ENCODE measurements around the gene STAT1. TPM values are rescaled to one million over a fixed set of nuclear protein-coding genes. Genes with fewer than 3 reads are reported as not detected.
A peak's percentile ranks its signal among the peaks of the same experiment; 100 is the strongest.
"Not testable (repeated sequence)": the region's sequence is repeated elsewhere in the genome, so short reads cannot be mapped to it uniquely, and the experiment has no call there.

The STAT1 gene
- total RNA-seq, 2 experiments from 2014 or later = 540 to 547 TPM

GRCh38 chr2:191003405-191004309, 10.3 kb downstream of the STAT1 start:
- POLR2A ChIA-PET = interaction anchor here (0.9 to 3.6 kb wide), 6 partner anchors 8 to 16 kb away, joined by 3 to 26 read pairs (median 5); no protein-coding TSS in a partner anchor
- Mint-ChIP-seq H3K27ac (peak overlapping the region; percentile 37), H3K27me3 (no peaks in the 10 kb centered on the region), H3K4me3 (no peak overlapping the region), H3K36me3 (ENCODE audit: low read depth) (peaks cover 100% of the 10 kb centered on the region), H3K9me3 (peaks cover 21% of the 10 kb centered on the region), H3K4me1 (peaks cover 93% of the 10 kb centered on the region)
- CTCF ChIA-PET = interaction anchor here (1.1 kb wide), 1 partner anchor 26 kb away, joined by 4 read pairs; no protein-coding TSS in a partner anchor
- DNase-seq = no peak

GRCh38 chr2:191001624-191002023, 12.3 kb downstream of the STAT1 start:
- no peak overlapping the region for H3K27ac Mint-ChIP-seq
- CTCF ChIA-PET = interaction anchor here (0.9 to 1.1 kb wide), 2 partner anchors 11 to 40 kb away, joined by 3 read pairs; no protein-coding TSS in a partner anchor
- H3K4me1 Mint-ChIP-seq = peaks cover 90% of the 10 kb centered on the region
- no peaks in the 10 kb centered on the region for H3K27me3 Mint-ChIP-seq
- no peak for DNase-seq
- peaks cover 98% of the 10 kb centered on the region for H3K36me3 Mint-ChIP-seq (ENCODE audit: low read depth)
- POLR2A ChIA-PET = interaction anchor here (0.7 to 3.6 kb wide), 3 partner anchors 10 to 33 kb away, joined by 3 to 26 read pairs (median 4); no protein-coding TSS in a partner anchor
- peaks cover 19% of the 10 kb centered on the region for H3K9me3 Mint-ChIP-seq
- H3K4me3 Mint-ChIP-seq = no peak overlapping the region

DNA sequence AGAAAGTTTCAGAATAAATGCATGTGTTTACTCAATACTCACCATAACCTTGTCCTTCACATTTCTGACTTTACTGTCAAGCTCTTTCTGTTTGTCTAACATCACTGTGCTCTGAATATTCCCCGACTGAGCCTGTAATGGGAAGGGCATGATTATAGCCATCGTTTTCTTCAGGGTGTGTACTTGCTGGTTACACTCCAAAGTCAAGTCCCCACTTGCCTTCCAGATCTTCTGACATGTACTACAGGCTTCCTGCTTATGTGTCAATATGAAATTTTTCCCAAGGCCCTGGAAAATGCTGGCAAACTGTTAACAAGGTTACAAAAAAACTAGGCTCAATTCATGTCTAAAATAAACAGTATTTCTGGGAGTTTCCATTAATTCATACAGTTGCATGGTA, 12.9 kb downstream of the STAT1 start:
- Mint-ChIP-seq H3K36me3 (ENCODE audit: low read depth) (peaks cover 98% of the 10 kb centered on the region), H3K4me1 (peaks cover 89% of the 10 kb centered on the region), H3K4me3 (no peak overlapping the region), H3K27ac (peak overlapping the region; percentile 29), H3K9me3 (peaks cover 14% of the 10 kb centered on the region), H3K27me3 (no peaks in the 10 kb centered on the region)
- DNase-seq = no peak
- CTCF ChIA-PET = no interaction called here
- POLR2A ChIA-PET = interaction anchor here (1.0 to 3.6 kb wide), 4 partner anchors 10 to 121 kb away, joined by 3 to 26 read pairs (median 3); partner anchors contain the start of gene STAT1

DNA sequence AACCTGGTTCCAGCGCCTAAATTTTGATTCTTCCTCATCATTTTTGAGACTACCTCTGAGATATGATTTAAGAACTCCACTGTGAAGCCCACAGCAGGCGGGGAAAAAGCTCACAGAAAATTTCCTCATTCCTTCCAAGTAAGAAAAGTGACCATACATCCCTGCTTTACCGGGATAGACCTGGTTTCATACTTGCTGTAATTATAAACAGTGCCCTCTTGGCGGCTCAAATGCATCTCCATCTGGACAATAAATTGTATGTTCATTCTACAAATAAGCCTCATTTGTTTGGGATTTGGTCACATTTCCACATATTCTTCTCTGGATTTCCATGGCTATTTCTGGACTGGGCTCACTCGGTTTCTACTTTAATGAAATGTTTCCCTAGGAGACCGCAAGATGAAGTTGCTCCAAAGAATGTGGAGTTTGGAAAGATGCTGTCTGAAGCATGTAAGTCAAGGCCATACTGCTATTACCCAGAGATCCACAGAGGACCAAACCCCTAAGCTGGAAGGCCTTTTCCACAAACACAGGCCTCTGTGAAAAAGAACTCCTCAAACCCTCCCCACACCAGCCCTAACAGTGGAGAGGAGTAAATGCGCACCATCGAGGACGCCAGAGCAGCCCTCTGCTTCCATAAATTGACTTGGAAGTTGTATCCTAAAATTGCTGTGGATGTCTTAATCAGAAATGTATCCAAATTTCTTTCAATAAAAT, 13.9 kb downstream of the STAT1 start:
- Mint-ChIP-seq H3K27ac (no peak overlapping the region), H3K36me3 (ENCODE audit: low read depth) (peaks cover 98% of the 10 kb centered on the region), H3K27me3 (no peaks in the 10 kb centered on the region), H3K4me1 (peaks cover 89% of the 10 kb centered on the region), H3K4me3 (no peak overlapping the region), H3K9me3 (peaks cover 13% of the 10 kb centered on the region)
- ChIA-PET CTCF (no interaction called here), POLR2A (interaction anchor here (0.6 to 3.6 kb wide), 6 partner anchors 11 to 120 kb away, joined by 3 to 26 read pairs (median 3); partner anchors contain the start of gene STAT1)
- DNase-seq = no peak

DNA sequence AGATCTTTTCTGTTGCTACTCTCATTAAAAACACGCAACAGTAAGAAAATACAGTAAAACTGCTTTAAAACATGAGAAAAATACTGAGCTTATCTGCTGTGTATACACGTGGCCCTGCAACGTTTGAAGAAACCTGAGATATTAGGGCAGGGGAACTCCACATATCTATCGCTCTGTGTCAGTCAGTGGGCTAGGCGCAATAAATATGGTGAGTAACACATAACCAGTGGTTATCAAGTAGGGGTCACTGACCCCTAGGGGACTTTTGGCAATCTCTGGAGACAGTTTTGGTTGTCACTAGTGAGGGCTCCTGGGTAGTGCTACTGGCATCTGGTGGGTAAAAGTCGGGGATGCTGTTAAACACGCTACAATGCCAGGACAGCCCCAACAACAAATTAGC, 14.9 kb downstream of the STAT1 start:
- H3K27me3 Mint-ChIP-seq = no peaks in the 10 kb centered on the region
- no peak for DNase-seq
- H3K36me3 Mint-ChIP-seq (ENCODE audit: low read depth) = peaks cover 95% of the 10 kb centered on the region
- peaks cover 4% of the 10 kb centered on the region for H3K9me3 Mint-ChIP-seq
- H3K4me1 Mint-ChIP-seq = peaks cover 86% of the 10 kb centered on the region
- no peak overlapping the region for H3K4me3 Mint-ChIP-seq
- no peak overlapping the region for H3K27ac Mint-ChIP-seq
- POLR2A ChIA-PET = interaction anchor here (1.3 to 3.5 kb wide), 4 partner anchors 8 to 14 kb away, joined by 3 to 14 read pairs (median 12); no protein-coding TSS in a partner anchor
- CTCF ChIA-PET = no interaction called here

- Mint-ChIP-seq H3K9me3 (no peaks in the 10 kb centered on the region), H3K27ac (peak overlapping the region; percentile 71), H3K36me3 (ENCODE audit: low read depth) (peaks cover 94% of the 10 kb centered on the region), H3K4me1 (peaks cover 84% of the 10 kb centered on the region), H3K4me3 (no peak overlapping the region), H3K27me3 (no peaks in the 10 kb centered on the region)
- ChIA-PET CTCF (interaction anchor here (0.9 to 2.5 kb wide), 4 partner anchors 11 to 16 kb away, joined by 4 to 9 read pairs (median 4); no protein-coding TSS in a partner anchor), POLR2A (interaction anchor here (1.1 to 3.5 kb wide), 6 partner anchors 10 to 25 kb away, joined by 3 to 14 read pairs (median 8); no protein-coding TSS in a partner anchor)
- DNase-seq = no peak
These were observed 16.4 kb downstream of the STAT1 start for GRCh38 chr2:190997526-190998113.

DNA sequence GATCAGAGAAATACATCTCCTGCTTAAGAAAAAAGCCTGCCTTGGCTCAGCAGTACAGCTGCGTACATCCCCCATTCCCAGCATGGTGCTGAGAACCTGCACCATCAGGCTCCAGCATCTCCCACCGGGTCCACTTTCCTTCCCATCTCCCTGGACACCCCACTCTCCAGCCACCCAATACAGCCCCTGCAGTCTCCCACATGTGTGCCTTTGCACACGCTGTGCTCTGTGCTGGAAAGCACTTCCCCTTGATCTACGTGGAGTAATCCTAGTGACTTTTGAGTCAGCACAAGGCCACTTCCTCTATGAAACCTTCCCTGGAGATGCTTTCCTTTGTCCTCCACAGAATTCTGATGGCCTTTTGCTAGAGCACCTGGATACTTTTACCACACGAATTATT, 17.0 kb downstream of the STAT1 start:
- POLR2A ChIA-PET = interaction anchor here (1.1 to 3.5 kb wide), 8 partner anchors 8 to 26 kb away, joined by 3 to 14 read pairs (median 4); no protein-coding TSS in a partner anchor
- H3K27me3 Mint-ChIP-seq = no peaks in the 10 kb centered on the region
- no peak for DNase-seq
- H3K36me3 Mint-ChIP-seq (ENCODE audit: low read depth) = peaks cover 94% of the 10 kb centered on the region
- peak overlapping the region; percentile 71 for H3K27ac Mint-ChIP-seq
- H3K4me3 Mint-ChIP-seq = no peak overlapping the region
- H3K9me3 Mint-ChIP-seq = no peaks in the 10 kb centered on the region
- H3K4me1 Mint-ChIP-seq = peaks cover 83% of the 10 kb centered on the region
- CTCF ChIA-PET = interaction anchor here (0.7 to 2.5 kb wide), 6 partner anchors 8 to 158 kb away, joined by 3 to 10 read pairs (median 4); no protein-coding TSS in a partner anchor

- H3K4me3 Mint-ChIP-seq = no peak overlapping the region
- no peaks in the 10 kb centered on the region for H3K27me3 Mint-ChIP-seq
- H3K4me1 Mint-ChIP-seq = peaks cover 80% of the 10 kb centered on the region
- CTCF ChIA-PET = interaction anchor here (0.7 to 2.5 kb wide), 6 partner anchors 9 to 159 kb away, joined by 3 to 10 read pairs (median 4); no protein-coding TSS in a partner anchor
- H3K36me3 Mint-ChIP-seq (ENCODE audit: low read depth) = peaks cover 94% of the 10 kb centered on the region
- POLR2A ChIA-PET = interaction anchor here (1.1 to 3.5 kb wide), 8 partner anchors 8 to 26 kb away, joined by 3 to 14 read pairs (median 4); no protein-coding TSS in a partner anchor
- H3K27ac Mint-ChIP-seq = peak overlapping the region; percentile 71
- H3K9me3 Mint-ChIP-seq = no peaks in the 10 kb centered on the region
- DNase-seq = peak; percentile 34
These were observed 17.5 kb downstream of the STAT1 start for GRCh38 chr2:190996338-190996946.

DNA sequence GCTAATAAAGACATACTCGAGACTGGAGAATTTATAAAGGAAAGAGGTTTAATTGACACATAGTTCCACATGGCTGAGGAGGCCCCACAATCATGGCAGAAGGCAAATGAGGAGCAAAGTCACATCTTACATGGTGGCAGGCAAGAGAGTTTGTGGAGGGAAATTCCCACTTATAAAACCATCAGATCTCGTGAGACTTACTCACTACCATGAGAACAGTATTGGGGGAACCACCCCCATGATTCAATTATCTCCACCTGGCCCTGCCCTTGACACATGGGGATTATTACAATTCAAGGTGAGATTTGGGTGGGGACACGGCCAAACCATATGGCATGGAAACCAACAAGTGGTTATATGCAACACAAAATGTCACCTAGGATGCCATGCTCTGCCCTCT, 18.7 kb downstream of the STAT1 start:
- H3K36me3 Mint-ChIP-seq (ENCODE audit: low read depth) = peaks cover 93% of the 10 kb centered on the region
- H3K9me3 Mint-ChIP-seq, H3K27me3 Mint-ChIP-seq, DNase-seq, H3K27ac Mint-ChIP-seq, H3K4me3 Mint-ChIP-seq, CTCF ChIA-PET: not testable (repeated sequence)
- peaks cover 73% of the 10 kb centered on the region for H3K4me1 Mint-ChIP-seq
- POLR2A ChIA-PET = interaction anchor here (1.1 to 3.3 kb wide), 2 partner anchors 11 to 28 kb away, joined by 3 to 11 read pairs; no protein-coding TSS in a partner anchor

GRCh38 chr2:190994148-190994547, 19.8 kb downstream of the STAT1 start:
- no peak for DNase-seq
- no peaks in the 10 kb centered on the region for H3K27me3 Mint-ChIP-seq
- H3K27ac Mint-ChIP-seq = peak overlapping the region; percentile 56
- peaks cover 67% of the 10 kb centered on the region for H3K4me1 Mint-ChIP-seq
- H3K36me3 Mint-ChIP-seq (ENCODE audit: low read depth) = peaks cover 92% of the 10 kb centered on the region
- H3K9me3 Mint-ChIP-seq = no peaks in the 10 kb centered on the region
- H3K4me3 Mint-ChIP-seq = no peak overlapping the region
- ChIA-PET POLR2A (interaction anchor here (1.1 to 3.3 kb wide), 4 partner anchors 10 to 44 kb away, joined by 3 to 11 read pairs (median 3); no protein-coding TSS in a partner anchor), CTCF (no interaction called here)

DNA sequence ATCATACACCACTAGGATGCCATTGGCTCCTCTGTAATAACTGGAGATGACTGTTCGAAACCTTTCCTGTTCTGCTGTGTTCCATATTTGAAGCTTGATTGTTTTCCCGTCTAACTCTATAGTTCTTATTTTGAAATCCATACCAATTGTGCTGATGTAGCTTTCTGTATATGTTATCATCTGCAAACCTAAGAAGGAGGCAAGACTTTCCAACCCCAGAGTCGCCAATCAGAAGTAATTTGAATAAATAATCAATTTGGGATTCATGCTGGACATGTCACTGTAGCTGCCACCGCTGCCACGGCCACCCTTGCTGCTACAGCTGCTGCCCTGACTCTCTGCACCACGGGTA, 20.7 kb downstream of the STAT1 start:
- no peak overlapping the region for H3K27ac Mint-ChIP-seq
- POLR2A ChIA-PET = interaction anchor here (0.8 to 3.3 kb wide), 5 partner anchors 9 to 112 kb away, joined by 3 to 11 read pairs (median 3); no protein-coding TSS in a partner anchor
- CTCF ChIA-PET = no interaction called here
- H3K9me3 Mint-ChIP-seq = no peaks in the 10 kb centered on the region
- peaks cover 93% of the 10 kb centered on the region for H3K36me3 Mint-ChIP-seq (ENCODE audit: low read depth)
- H3K4me1 Mint-ChIP-seq = peaks cover 64% of the 10 kb centered on the region
- H3K4me3 Mint-ChIP-seq = no peak overlapping the region
- H3K27me3 Mint-ChIP-seq = no peaks in the 10 kb centered on the region
- no peak for DNase-seq

DNA sequence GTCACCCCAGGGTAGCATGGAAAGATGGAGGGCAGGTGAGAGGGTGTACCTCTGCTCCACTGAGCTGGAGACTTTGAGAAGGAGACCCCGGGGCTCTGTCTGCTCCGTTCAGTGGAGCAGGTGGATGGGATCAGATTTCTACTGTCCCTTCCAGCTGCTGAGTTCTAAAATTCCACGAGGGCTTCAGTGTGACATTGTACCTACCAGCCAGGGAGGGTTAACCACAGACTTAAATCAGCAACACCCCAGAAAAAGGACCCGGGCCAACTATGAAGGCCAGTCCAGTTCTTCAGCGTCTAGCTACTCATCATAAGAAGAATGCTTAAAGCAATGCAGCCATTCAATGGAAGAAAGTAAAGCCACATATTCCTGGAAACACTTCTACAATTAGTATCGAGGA, 23.8 kb downstream of the STAT1 start:
- Mint-ChIP-seq H3K4me1 (peaks cover 58% of the 10 kb centered on the region), H3K27ac (no peak overlapping the region), H3K36me3 (ENCODE audit: low read depth) (peaks cover 90% of the 10 kb centered on the region), H3K27me3 (no peaks in the 10 kb centered on the region), H3K4me3 (no peak overlapping the region), H3K9me3 (no peaks in the 10 kb centered on the region)
- CTCF ChIA-PET = no interaction called here
- POLR2A ChIA-PET = interaction anchor here (0.9 to 1.6 kb wide), 6 partner anchors 10 to 583 kb away, joined by 3 to 6 read pairs (median 4); no protein-coding TSS in a partner anchor
- no peak for DNase-seq

Data from activated CD4-positive, alpha-beta memory T cell treated with anti-CD3 and anti-CD28 coated beads, Interleukin-2, amount 10 ng/mL, durations not matched to agents 7 days and 5 days (primary cell).